CD8-positive, alpha-beta memory T cell (primary cell): ENCODE results near the gene MDN1. TPM values are rescaled to one million over a fixed set of nuclear protein-coding genes. Genes with fewer than 3 reads are reported as not detected.

Source experiments
- CTCF ChIA-PET: fragments of 350-600 bp; sonication (Branson Sonifier 250); formaldehyde crosslinking; loops from one replicate; lab custom pipeline; 2021; ENCODE audit warnings: antibody characterized with exemption; lab: Charles Lee
- POLR2A ChIA-PET: fragments of 350-600 bp; sonication (Branson Sonifier 250); formaldehyde crosslinking; loops from one replicate; lab custom pipeline; 2021; ENCODE audit warnings: antibody characterized with exemption; lab: Charles Lee
- DNase-seq, 5 donors: peaks; one replicate each; pipeline versions ENCODE4 v3.0.0 to v3.0.0-alpha.2; 2020 to 2022; ENCODE audit warnings: mixed read lengths in 1 of 5
- H3K27ac ChIP-seq: one replicate; pipeline ENCODE4 v1.7.0; 2013; ENCODE audit warnings: low read depth, mild to moderate bottlenecking, low read length, moderate library complexity
- H3K27me3 ChIP-seq: 2 replicates; pipeline ENCODE4 v1.7.0; 2013; ENCODE audit warnings: low read length, mild to moderate bottlenecking; ENCODE audit not compliant: insufficient read depth, poor library complexity, severe bottlenecking
- H3K36me3 ChIP-seq: 2 replicates; pipeline ENCODE4 v1.7.0; 2013; ENCODE audit warnings: mild to moderate bottlenecking, low read length, moderate library complexity; ENCODE audit not compliant: insufficient read depth
- H3K4me1 ChIP-seq: 2 replicates; pipeline ENCODE4 v1.7.0; 2013; ENCODE audit warnings: mild to moderate bottlenecking, low read length, moderate library complexity; ENCODE audit not compliant: insufficient read depth
- H3K4me3 ChIP-seq: 2 replicates; pipeline ENCODE4 v1.7.0; 2013; ENCODE audit warnings: mild to moderate bottlenecking, low read length
- H3K9me3 ChIP-seq: 2 replicates; pipeline ENCODE4 v1.7.0; 2013; ENCODE audit warnings: mild to moderate bottlenecking, low read length
- H3K27ac Mint-ChIP-seq, 8 donors: one replicate each; pipeline ENCODE4 v1.8.0; 2020 to 2021; ENCODE audit warnings: mixed read lengths in 8 of 8, mild to moderate bottlenecking in 6 of 8, inconsistent platforms in 3 of 8, moderate library complexity in 3 of 8
- H3K27me3 Mint-ChIP-seq, 2 donors: one replicate each; pipeline ENCODE4 v1.8.0; 2020 to 2021; ENCODE audit warnings: mixed read lengths in 2 of 2, mild to moderate bottlenecking in 1 of 2, moderate library complexity in 1 of 2
- H3K36me3 Mint-ChIP-seq, 3 donors: one replicate each; pipeline ENCODE4 v1.8.0; 2020 to 2021; ENCODE audit warnings: mixed read lengths in 3 of 3, inconsistent platforms in 1 of 3, mild to moderate bottlenecking in 1 of 3
- H3K4me1 Mint-ChIP-seq, 3 donors: one replicate each; pipeline ENCODE4 v1.8.0; 2020 to 2021; ENCODE audit warnings: mixed read lengths in 3 of 3, inconsistent platforms in 1 of 3, mild to moderate bottlenecking in 1 of 3
- H3K4me3 Mint-ChIP-seq, 7 donors: one replicate each; pipeline ENCODE4 v1.8.0; 2020 to 2021; ENCODE audit warnings: mixed read lengths in 7 of 7, mild to moderate bottlenecking in 6 of 7, moderate library complexity in 4 of 7, inconsistent platforms in 2 of 7
- H3K9me3 Mint-ChIP-seq, 5 donors: one replicate each; pipeline ENCODE4 v1.8.0; 2020 to 2022; ENCODE audit warnings: mixed read lengths in 5 of 5, mild to moderate bottlenecking in 3 of 5, moderate library complexity in 2 of 5, inconsistent platforms in 1 of 5
- polyA plus RNA-seq: library from polyadenylated mRNA; unstranded; fragments of 300-500 nt; fragmentation: Illumina TruSeq; gene quantifications from one replicate; pipeline ENCODE4 v1.2.3, GENCODE V29; 2021
- total RNA-seq, 2 experiments: library from RNA; stranded (reverse); gene quantifications; one replicate each; pipeline ENCODE4 v1.2.3, GENCODE V29; 2021

MDN1 gene
- total and polyA plus RNA-seq, 3 experiments from 2014 or later = 8.6 to 63.6 (median 63.3) TPM

DNA sequence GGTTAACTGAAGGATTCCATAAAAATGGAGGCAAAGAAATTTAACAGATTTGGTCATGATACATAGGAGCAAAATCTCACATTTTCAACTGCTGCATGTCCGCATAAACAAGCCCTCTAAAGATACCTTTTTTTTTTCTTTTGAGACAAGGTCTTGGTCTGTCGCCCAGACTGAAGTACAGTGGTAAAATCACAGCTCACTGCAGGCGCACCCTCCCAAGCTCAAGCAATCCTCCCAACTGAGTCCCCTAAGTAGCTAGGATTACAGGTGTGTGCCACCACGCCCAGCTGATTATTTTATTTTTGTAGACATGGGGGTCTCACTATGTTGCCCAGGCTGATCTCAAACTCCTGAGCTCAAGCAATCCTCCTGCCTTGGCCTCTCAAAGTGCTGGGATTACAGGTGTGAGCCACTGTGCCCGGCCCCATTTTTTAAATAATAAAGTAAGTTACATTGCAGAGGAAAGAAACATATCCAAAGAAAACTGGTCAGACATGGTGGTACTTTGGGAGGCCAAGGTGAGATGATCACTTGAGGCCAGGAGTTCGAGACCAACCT lies 13.7 kb downstream of the MDN1 start:
- ChIA-PET POLR2A (interaction anchor here (0.6 kb wide), 1 partner anchor 35 kb away, joined by 9 read pairs; no protein-coding TSS in a partner anchor), CTCF (interaction anchor here (1.2 kb wide), 1 partner anchor 673 kb away, joined by 5 read pairs; no protein-coding TSS in a partner anchor)
- peaks cover 14 to 36% (median 27%) of the 10 kb centered on the region in 3 donors for H3K4me1 Mint-ChIP-seq
- no peaks in the 10 kb centered on the region for H3K36me3 ChIP-seq
- H3K4me3 ChIP-seq = no peak overlapping the region
- H3K4me3 Mint-ChIP-seq = no peak overlapping the region
- H3K36me3 Mint-ChIP-seq = peaks cover 0 to 26% (median 4%) of the 10 kb centered on the region in 3 donors
- DNase-seq = no peak
- no peaks in the 10 kb centered on the region for H3K27me3 Mint-ChIP-seq
- H3K9me3 ChIP-seq = no peaks in the 10 kb centered on the region
- peak overlapping the region in 4 of 8 donors; percentile 12 to 64 (median 44) for H3K27ac Mint-ChIP-seq
- no peaks in the 10 kb centered on the region for H3K9me3 Mint-ChIP-seq
- no peaks in the 10 kb centered on the region for H3K4me1 ChIP-seq
- no peak overlapping the region for H3K27ac ChIP-seq
- no peaks in the 10 kb centered on the region for H3K27me3 ChIP-seq

DNA sequence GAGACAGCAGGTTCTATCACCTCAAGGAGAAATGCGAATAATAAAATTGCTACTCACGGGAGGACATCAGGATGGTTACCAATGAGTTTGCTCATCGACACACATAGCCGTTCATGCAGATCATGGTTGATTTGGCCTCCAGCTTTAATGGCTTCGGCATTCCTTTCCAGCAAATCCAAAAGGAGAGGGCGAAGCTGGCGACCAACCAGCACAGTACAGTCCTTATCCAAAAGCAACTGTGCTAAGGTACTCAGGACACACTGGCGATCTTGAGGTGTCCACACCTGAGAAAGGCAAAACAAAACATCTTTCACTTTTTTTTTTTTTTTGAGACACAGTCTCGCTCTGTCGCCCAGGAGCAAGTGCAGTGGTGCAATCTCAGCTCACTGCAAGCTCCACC lies 16.3 kb downstream of the MDN1 start:
- POLR2A ChIA-PET = no interaction called here
- Mint-ChIP-seq H3K9me3 (no peaks in the 10 kb centered on the region), H3K27ac (no peak overlapping the region), H3K36me3 (peaks cover 0 to 45% (median 9%) of the 10 kb centered on the region in 3 donors), H3K4me3 (no peak overlapping the region), H3K27me3 (no peaks in the 10 kb centered on the region), H3K4me1 (peaks cover 10 to 28% (median 16%) of the 10 kb centered on the region in 3 donors)
- no peak for DNase-seq
- no peak overlapping the region for H3K27ac ChIP-seq
- no peaks in the 10 kb centered on the region for H3K9me3 ChIP-seq
- no peak overlapping the region for H3K4me3 ChIP-seq
- H3K27me3 ChIP-seq = no peaks in the 10 kb centered on the region
- H3K4me1 ChIP-seq = no peaks in the 10 kb centered on the region
- no peaks in the 10 kb centered on the region for H3K36me3 ChIP-seq
- CTCF ChIA-PET = no interaction called here

DNA sequence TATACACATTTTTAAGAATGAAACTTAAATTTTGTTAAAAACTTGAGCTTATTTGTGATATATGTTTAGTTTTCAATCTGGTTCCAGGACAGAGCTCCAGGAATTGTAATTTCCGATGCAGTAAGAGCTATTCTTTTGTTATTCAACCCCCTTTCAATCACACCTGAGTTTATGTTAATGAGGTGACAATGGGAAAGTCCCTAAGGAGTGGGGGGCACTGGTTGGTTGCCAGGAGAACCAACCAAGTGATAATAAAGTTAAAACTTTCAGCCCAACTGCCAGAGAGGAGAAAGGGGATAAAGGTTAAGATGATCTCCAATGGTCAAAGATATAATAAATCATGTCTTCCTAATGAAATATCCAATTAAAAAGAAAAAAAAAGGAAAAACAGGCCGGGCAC lies 19.8 kb downstream of the MDN1 start:
- no peaks in the 10 kb centered on the region for H3K9me3 ChIP-seq
- H3K27me3 ChIP-seq = no peaks in the 10 kb centered on the region
- no peak overlapping the region for H3K27ac ChIP-seq
- H3K27ac Mint-ChIP-seq = peak overlapping the region in 2 of 8 donors; percentile 55 to 57
- peaks cover 8 to 13% (median 9%) of the 10 kb centered on the region in 3 donors for H3K4me1 Mint-ChIP-seq
- H3K4me3 Mint-ChIP-seq = no peak overlapping the region
- no peaks in the 10 kb centered on the region for H3K36me3 ChIP-seq
- ChIA-PET POLR2A (no interaction called here), CTCF (no interaction called here)
- peaks cover 7% of the 10 kb centered on the region for H3K4me1 ChIP-seq
- no peaks in the 10 kb centered on the region for H3K9me3 Mint-ChIP-seq
- H3K27me3 Mint-ChIP-seq = no peaks in the 10 kb centered on the region
- DNase-seq = no peak
- no peak overlapping the region for H3K4me3 ChIP-seq
- H3K36me3 Mint-ChIP-seq = peaks cover 0 to 58% (median 16%) of the 10 kb centered on the region in 3 donors

- H3K27me3 ChIP-seq = no peaks in the 10 kb centered on the region
- Mint-ChIP-seq H3K4me1 (peaks cover 14 to 17% (median 16%) of the 10 kb centered on the region in 3 donors), H3K36me3 (peaks cover 0 to 61% (median 16%) of the 10 kb centered on the region in 3 donors), H3K9me3 (no peaks in the 10 kb centered on the region), H3K4me3 (no peak overlapping the region), H3K27me3 (no peaks in the 10 kb centered on the region), H3K27ac (no peak overlapping the region)
- H3K9me3 ChIP-seq = no peaks in the 10 kb centered on the region
- H3K27ac ChIP-seq = no peak overlapping the region
- H3K4me1 ChIP-seq = peaks cover 12% of the 10 kb centered on the region
- POLR2A ChIA-PET = no interaction called here
- no peak for DNase-seq
- no peak overlapping the region for H3K4me3 ChIP-seq
- CTCF ChIA-PET = no interaction called here
- H3K36me3 ChIP-seq = no peaks in the 10 kb centered on the region
These were observed 20.5 kb downstream of the MDN1 start for GRCh38 chr6:89799096-89799495.

- ChIA-PET POLR2A (no interaction called here), CTCF (no interaction called here)
- Mint-ChIP-seq H3K27ac (peak overlapping the region in 1 of 8 donors; percentile 68), H3K4me3 (no peak overlapping the region), H3K36me3 (peaks cover 5 to 65% (median 23%) of the 10 kb centered on the region in 3 donors), H3K4me1 (peaks cover 28 to 30% (median 28%) of the 10 kb centered on the region in 3 donors), H3K9me3 (no peaks in the 10 kb centered on the region), H3K27me3 (no peaks in the 10 kb centered on the region)
- Histone ChIP-seq H3K4me3 (no peak overlapping the region), H3K9me3 (no peaks in the 10 kb centered on the region), H3K27ac (no peak overlapping the region), H3K4me1 (peaks cover 26% of the 10 kb centered on the region), H3K36me3 (peaks cover 9% of the 10 kb centered on the region), H3K27me3 (no peaks in the 10 kb centered on the region)
- no peak for DNase-seq
These were observed 22.3 kb downstream of the MDN1 start for GRCh38 chr6:89797317-89797716.

- Mint-ChIP-seq H3K4me3 (peak overlapping the region in 6 of 7 donors; percentile 51 to 86 (median 68)), H3K27me3 (no peaks in the 10 kb centered on the region), H3K36me3 (peaks cover 6 to 62% (median 19%) of the 10 kb centered on the region in 3 donors), H3K27ac (peak overlapping the region in 7 of 8 donors; percentile 26 to 94 (median 84)), H3K4me1 (peaks cover 27 to 28% (median 27%) of the 10 kb centered on the region in 3 donors), H3K9me3 (no peaks in the 10 kb centered on the region)
- peaks cover 20% of the 10 kb centered on the region for H3K36me3 ChIP-seq
- CTCF ChIA-PET = interaction anchor here (1.5 kb wide), 1 partner anchor 20 kb away, joined by 3 read pairs; no protein-coding TSS in a partner anchor
- POLR2A ChIA-PET = interaction anchor here (0.7 to 0.9 kb wide), 2 partner anchors 25 to 31 kb away, joined by 3 to 8 read pairs; partner anchors contain the start of gene MDN1
- peak in 2 of 5 donors; percentile 2 to 34 for DNase-seq
- H3K4me3 ChIP-seq = no peak overlapping the region
- no peak overlapping the region for H3K27ac ChIP-seq
- no peaks in the 10 kb centered on the region for H3K9me3 ChIP-seq
- peaks cover 26% of the 10 kb centered on the region for H3K4me1 ChIP-seq
- H3K27me3 ChIP-seq = no peaks in the 10 kb centered on the region
These were observed 25.3 kb downstream of the MDN1 start for GRCh38 chr6:89794324-89794723.

DNA sequence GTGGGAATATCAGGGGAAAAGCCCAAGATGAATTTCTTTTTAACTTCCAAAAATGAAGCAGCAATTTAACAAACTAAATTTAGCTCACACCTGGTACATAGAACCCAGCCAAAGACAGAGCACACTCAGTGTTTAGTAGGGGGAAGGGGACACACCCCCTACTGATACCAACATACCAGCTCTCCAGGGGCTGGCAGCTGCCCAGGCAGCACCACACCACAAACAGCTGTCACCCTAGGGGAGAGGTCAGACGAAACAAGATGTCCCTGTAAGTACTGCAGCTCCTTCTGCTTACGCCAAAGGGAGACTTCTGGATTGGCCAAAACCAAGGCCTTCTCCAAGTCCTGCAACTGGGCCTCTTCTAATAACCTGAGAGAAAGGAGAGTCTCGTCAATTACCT lies 26.0 kb downstream of the MDN1 start:
- ChIA-PET CTCF (no interaction called here), POLR2A (interaction anchor here (0.6 to 1.2 kb wide), 2 partner anchors 23 to 36 kb away, joined by 5 to 6 read pairs; partner anchors contain the start of gene CASP8AP2)
- Mint-ChIP-seq H3K27me3 (no peaks in the 10 kb centered on the region), H3K4me3 (peak overlapping the region in 2 of 7 donors; percentile 51 to 72), H3K36me3 (peaks cover 9 to 61% (median 23%) of the 10 kb centered on the region in 3 donors), H3K27ac (peak overlapping the region in 4 of 8 donors; percentile 12 to 85 (median 46)), H3K4me1 (peaks cover 27 to 28% (median 27%) of the 10 kb centered on the region in 3 donors), H3K9me3 (no peaks in the 10 kb centered on the region)
- H3K4me1 ChIP-seq = peaks cover 26% of the 10 kb centered on the region
- no peaks in the 10 kb centered on the region for H3K27me3 ChIP-seq
- H3K4me3 ChIP-seq = no peak overlapping the region
- no peaks in the 10 kb centered on the region for H3K9me3 ChIP-seq
- no peak overlapping the region for H3K27ac ChIP-seq
- peaks cover 24% of the 10 kb centered on the region for H3K36me3 ChIP-seq
- no peak for DNase-seq

- Histone ChIP-seq H3K4me3 (no peak overlapping the region), H3K27ac (no peak overlapping the region), H3K9me3 (no peaks in the 10 kb centered on the region), H3K27me3 (no peaks in the 10 kb centered on the region), H3K4me1 (peaks cover 26% of the 10 kb centered on the region), H3K36me3 (peaks cover 24% of the 10 kb centered on the region)
- Mint-ChIP-seq H3K27ac (peak overlapping the region in 2 of 8 donors; percentile 23 to 77), H3K4me3 (peak overlapping the region in 3 of 7 donors; percentile 7 to 24 (median 15)), H3K36me3 (peaks cover 9 to 67% (median 28%) of the 10 kb centered on the region in 3 donors), H3K27me3 (no peaks in the 10 kb centered on the region), H3K4me1 (peaks cover 27 to 35% (median 27%) of the 10 kb centered on the region in 3 donors), H3K9me3 (no peaks in the 10 kb centered on the region)
- DNase-seq = no peak
- CTCF ChIA-PET = interaction anchor here (1.2 kb wide), 1 partner anchor 27 kb away, joined by 3 read pairs; no protein-coding TSS in a partner anchor
- POLR2A ChIA-PET = interaction anchor here (0.6 to 1.2 kb wide), 2 partner anchors 24 to 36 kb away, joined by 5 to 6 read pairs; partner anchors contain the start of gene CASP8AP2
These were observed 26.7 kb downstream of the MDN1 start for GRCh38 chr6:89792881-89793280.
